Osteoblast (primary cell): Measurements from ENCODE around the gene PPP1R8. TPM values are rescaled to one million over a fixed set of nuclear protein-coding genes. Genes with fewer than 3 reads are reported as not detected.
"Not testable (repeated sequence)": the region's sequence is repeated elsewhere in the genome, so short reads cannot be mapped to it uniquely, and the experiment has no call there.

ENCODE experiments used
- DNase-seq: peaks from one replicate; pipeline ENCODE4 v3.0.0; 2011; ENCODE audit warnings: low spot score, mixed read lengths; ENCODE audit not compliant: insufficient read length; ENCODE audit errors: missing footprints
- H2AFZ ChIP-seq: 2 replicates; pipeline ENCODE4 v1.6.0; 2011; ENCODE audit warnings: mild to moderate bottlenecking, low read length
- H3K27ac ChIP-seq: 2 replicates; pipeline ENCODE4 v1.5.1; 2011; ENCODE audit warnings: mild to moderate bottlenecking, low read depth, low read length, moderate library complexity
- H3K27me3 ChIP-seq: 2 replicates; pipeline ENCODE4 v1.6.0; 2012; ENCODE audit warnings: mild to moderate bottlenecking, control low read depth, inconsistent platforms, low read length, moderate library complexity; ENCODE audit not compliant: insufficient read depth
- H3K36me3 ChIP-seq: 2 replicates; pipeline ENCODE4 v1.5.1; 2011; ENCODE audit warnings: mild to moderate bottlenecking, low read length, control low read depth, moderate library complexity; ENCODE audit not compliant: insufficient read depth
- H3K4me1 ChIP-seq: 2 replicates; pipeline ENCODE4 v1.5.1; 2011; ENCODE audit warnings: mild to moderate bottlenecking, low read length, control low read depth, moderate library complexity; ENCODE audit not compliant: insufficient read depth
- H3K4me2 ChIP-seq: 2 replicates; pipeline ENCODE4 v1.6.0; 2011; ENCODE audit warnings: mild to moderate bottlenecking, low read length; ENCODE audit not compliant: insufficient read depth
- H3K4me3 ChIP-seq: fragments of 200-600 bp; sonication (generic); 3 replicates; pipeline ENCODE4 v1.5.1; 2012; ENCODE audit warnings: mild to moderate bottlenecking, low read length, inconsistent platforms; ENCODE audit not compliant: insufficient read depth
- H3K79me2 ChIP-seq: 2 replicates; pipeline ENCODE4 v1.6.0; 2012; ENCODE audit warnings: mild to moderate bottlenecking, low read length, control low read depth, inconsistent platforms; ENCODE audit not compliant: insufficient read depth
- H3K9me3 ChIP-seq: 2 replicates; pipeline ENCODE4 v1.5.1; 2011; ENCODE audit warnings: low read depth, low read length, control low read depth
- H4K20me1 ChIP-seq: 2 replicates; pipeline ENCODE4 v1.6.0; 2012; ENCODE audit warnings: mild to moderate bottlenecking, low read length, control low read depth; ENCODE audit not compliant: insufficient read depth
- total RNA-seq: library from RNA; depleted of rRNA; stranded (reverse); fragments of >200 nt; gene quantifications from 2 replicates; pipeline ENCODE4 v1.2.3, GENCODE V29; 2012
- TF ChIP-seq, protein P1 (sequence below): IDR thresholded peaks from 2 replicates; pipeline ENCODE4 v1.5.1; 2011; ENCODE audit warnings: mild to moderate bottlenecking, low read depth, low read length, moderate library complexity; ENCODE audit errors: extremely low read depth

The PPP1R8 gene
- total RNA-seq, 1 donor, result 29.7 TPM

GRCh38 chr1:27804791-27805190 lies 25.8 kb upstream of the PPP1R8 start:
- DNase-seq, result no peak
- Histone ChIP-seq H3K9me3 (no peaks in the 10 kb centered on the region), H3K4me3 (no peak overlapping the region), H3K27me3 (no peaks in the 10 kb centered on the region), H3K4me2 (no peak overlapping the region), H4K20me1 (no peaks in the 10 kb centered on the region), H2AFZ (no peak overlapping the region), H3K4me1 (no peaks in the 10 kb centered on the region), H3K27ac (no peak overlapping the region), H3K36me3 (peaks cover 48% of the 10 kb centered on the region), H3K79me2 (no peaks in the 10 kb centered on the region)
- TF ChIP-seq, protein P1, sequence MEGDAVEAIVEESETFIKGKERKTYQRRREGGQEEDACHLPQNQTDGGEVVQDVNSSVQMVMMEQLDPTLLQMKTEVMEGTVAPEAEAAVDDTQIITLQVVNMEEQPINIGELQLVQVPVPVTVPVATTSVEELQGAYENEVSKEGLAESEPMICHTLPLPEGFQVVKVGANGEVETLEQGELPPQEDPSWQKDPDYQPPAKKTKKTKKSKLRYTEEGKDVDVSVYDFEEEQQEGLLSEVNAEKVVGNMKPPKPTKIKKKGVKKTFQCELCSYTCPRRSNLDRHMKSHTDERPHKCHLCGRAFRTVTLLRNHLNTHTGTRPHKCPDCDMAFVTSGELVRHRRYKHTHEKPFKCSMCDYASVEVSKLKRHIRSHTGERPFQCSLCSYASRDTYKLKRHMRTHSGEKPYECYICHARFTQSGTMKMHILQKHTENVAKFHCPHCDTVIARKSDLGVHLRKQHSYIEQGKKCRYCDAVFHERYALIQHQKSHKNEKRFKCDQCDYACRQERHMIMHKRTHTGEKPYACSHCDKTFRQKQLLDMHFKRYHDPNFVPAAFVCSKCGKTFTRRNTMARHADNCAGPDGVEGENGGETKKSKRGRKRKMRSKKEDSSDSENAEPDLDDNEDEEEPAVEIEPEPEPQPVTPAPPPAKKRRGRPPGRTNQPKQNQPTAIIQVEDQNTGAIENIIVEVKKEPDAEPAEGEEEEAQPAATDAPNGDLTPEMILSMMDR, result no peak

DNA sequence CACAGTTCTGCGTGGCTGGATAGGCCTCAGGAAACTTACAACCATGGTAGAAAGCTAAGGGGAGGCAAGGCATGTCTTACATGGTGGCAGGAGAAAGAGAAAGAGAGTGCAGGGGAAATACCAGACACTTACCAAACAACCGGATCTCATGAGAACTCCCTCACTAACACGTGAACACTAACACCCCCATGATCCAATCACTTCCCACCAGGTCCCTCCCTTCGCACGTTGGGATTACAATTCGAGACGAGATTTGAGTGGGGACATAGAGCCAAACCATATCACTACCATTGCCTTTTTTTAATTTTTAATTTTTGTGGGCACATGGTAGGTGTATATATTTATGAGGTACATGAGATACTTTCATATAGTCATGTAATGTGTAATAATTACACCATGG lies 23.8 kb upstream of the PPP1R8 start:
- H3K36me3 ChIP-seq, result peaks cover 30% of the 10 kb centered on the region
- no peak for DNase-seq

GRCh38 chr1:27807385-27807784 lies 23.2 kb upstream of the PPP1R8 start:
- Histone ChIP-seq H3K27ac (no peak overlapping the region), H3K4me1 (no peaks in the 10 kb centered on the region), H3K9me3 (no peaks in the 10 kb centered on the region), H3K4me3 (no peak overlapping the region), H3K79me2 (no peaks in the 10 kb centered on the region), H4K20me1 (no peaks in the 10 kb centered on the region), H3K36me3 (peaks cover 24% of the 10 kb centered on the region), H2AFZ (no peak overlapping the region), H3K27me3 (no peaks in the 10 kb centered on the region), H3K4me2 (no peak overlapping the region)
- TF ChIP-seq, protein P1, result no peak
- DNase-seq, result no peak

More for the DNA sequence above, 23.8 kb upstream of the PPP1R8 start:
- Histone ChIP-seq H3K4me1 (no peaks in the 10 kb centered on the region), H3K27me3 (no peaks in the 10 kb centered on the region), H4K20me1 (no peaks in the 10 kb centered on the region), H3K79me2 (no peaks in the 10 kb centered on the region), H3K27ac (no peak overlapping the region), H3K4me3 (no peak overlapping the region), H3K9me3 (no peaks in the 10 kb centered on the region), H3K4me2 (no peak overlapping the region), H2AFZ (no peak overlapping the region)
- TF ChIP-seq, protein P1, result no peak

DNA sequence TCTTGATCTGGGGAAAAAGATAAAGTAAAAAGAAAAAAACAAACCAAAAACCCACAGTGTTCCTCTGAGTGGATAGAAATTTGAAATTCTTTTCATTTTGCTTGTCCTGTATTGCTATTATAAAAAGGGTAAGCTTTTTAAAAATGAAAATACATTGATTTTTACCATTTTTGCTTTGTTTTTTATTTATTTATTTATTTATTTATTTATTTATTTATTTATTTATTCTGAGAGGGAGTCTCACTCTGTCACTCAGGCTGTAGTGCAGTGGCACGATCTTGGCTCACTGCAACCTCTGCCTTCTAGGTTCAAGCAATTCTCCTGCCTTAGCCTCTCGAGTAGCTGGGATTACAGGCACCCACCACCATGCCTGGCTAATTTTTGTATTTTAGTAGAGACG lies 22.5 kb upstream of the PPP1R8 start:
- H4K20me1 ChIP-seq, H3K27me3 ChIP-seq, DNase-seq, H3K27ac ChIP-seq, H2AFZ ChIP-seq, H3K4me3 ChIP-seq, H3K79me2 ChIP-seq, H3K9me3 ChIP-seq, H3K4me2 ChIP-seq, H3K4me1 ChIP-seq: not testable (repeated sequence)
- peaks cover 25% of the 10 kb centered on the region for H3K36me3 ChIP-seq

- peaks cover 23% of the 10 kb centered on the region for H3K36me3 ChIP-seq
- no peak overlapping the region for H3K4me2 ChIP-seq
- TF ChIP-seq, protein P1, result no peak
- H3K27ac ChIP-seq, result no peak overlapping the region
- no peaks in the 10 kb centered on the region for H3K79me2 ChIP-seq
- H3K9me3 ChIP-seq, result no peaks in the 10 kb centered on the region
- no peaks in the 10 kb centered on the region for H4K20me1 ChIP-seq
- no peak overlapping the region for H3K4me3 ChIP-seq
- H3K27me3 ChIP-seq, result no peaks in the 10 kb centered on the region
- DNase-seq, result no peak
- H2AFZ ChIP-seq, result no peak overlapping the region
- no peaks in the 10 kb centered on the region for H3K4me1 ChIP-seq
These were observed 20.7 kb upstream of the PPP1R8 start for GRCh38 chr1:27809883-27810282.
